Left lung (tissue), 10 donors: ENCODE data around the gene TMEM131. TPM values are rescaled to one million over a fixed set of nuclear protein-coding genes. Genes with fewer than 3 reads are reported as not detected.

Experiments used
- ATAC-seq: fragments of 200-7000 bp; cut with Tn5 transposase; one replicate; pipeline ENCODE4 v1.9.1; 2020; ENCODE audit warnings: moderate library complexity
- DNase-seq, 4 donors: peaks; one replicate each; pipeline ENCODE4 v3.0.0-alpha.2; 2013 to 2020
- H3K27ac ChIP-seq, 2 donors: fragments of 200-600 bp; sonication (generic) in 1 of 2; one replicate each; pipeline versions ENCODE4 v1.5.0 to v1.8.0; 2020 to 2021
- H3K27me3 ChIP-seq, 2 donors: fragments of 200-600 bp; sonication (generic) in 1 of 2; one replicate each; pipeline versions ENCODE4 v1.5.0 to v1.8.0; 2020 to 2021
- H3K36me3 ChIP-seq, 2 donors: fragments of 200-600 bp; sonication (generic) in 1 of 2; one replicate each; pipeline versions ENCODE4 v1.5.0 to v1.8.0; 2020 to 2021
- H3K4me1 ChIP-seq, 2 donors: fragments of 200-600 bp; one replicate each; pipeline ENCODE4 v1.8.0; 2021
- H3K4me3 ChIP-seq, 2 donors: fragments of 200-600 bp; sonication (generic) in 1 of 2; one replicate each; pipeline versions ENCODE4 v1.5.0 to v1.8.0; 2020 to 2021; ENCODE audit warnings: mild to moderate bottlenecking in 1 of 2
- H3K9me3 ChIP-seq, 2 donors: fragments of 200-600 bp; sonication (generic) in 1 of 2; one replicate each; pipeline versions ENCODE4 v1.5.0 to v1.8.0; 2020 to 2021
- CTCF ChIP-seq, 2 donors: fragments of 200-600 bp; sonication (generic) in 1 of 2; IDR thresholded peaks; one replicate each; pipeline versions ENCODE4 v1.5.0 to v1.8.0; 2021; ENCODE audit warnings: antibody characterized with exemption in 2 of 2
- intact Hi-C, 2 donors: fragments of 100-400 bp; cut with DNase I; formaldehyde crosslinking; loops; one replicate each; pipeline versions ENCODE4 v1.11.2 to v1.14.2; 2022
- polyA plus RNA-seq, 6 donors: library from polyadenylated mRNA; unstranded; fragments of 120-200 nt; gene quantifications; one replicate each; pipeline ENCODE4 v1.2.1, GENCODE V29; 2013; ENCODE audit not compliant: insufficient read length in 6 of 6
- total RNA-seq, 2 donors: library from RNA; stranded (reverse); fragmentation: NEBNext Ultra II Directional; extraction: Animal tissue kit (Norgen Biotek cat#: 25700); gene quantifications; one replicate each; pipeline ENCODE4 v1.2.1, GENCODE V29; 2021
- donor health status: DM: no; HTN: yes; CAD: no.
- donor health status: DM: no; HTN: no; CAD: no.

The TMEM131 gene
- total and polyA plus RNA-seq, 8 donors: 43.9 to 52.0 (median 47.8) TPM

- ATAC-seq: no peak
- Histone ChIP-seq H3K27me3 (peaks cover 0 to 6% of the 10 kb centered on the region in 2 donors), H3K9me3 (no peaks in the 10 kb centered on the region)
These were observed 259.6 kb downstream of the TMEM131 start for GRCh38 chr2:97736185-97736584.

GRCh38 chr2:97735161-97735561 is 260.6 kb downstream of the TMEM131 start:
- Histone ChIP-seq H3K36me3 (no peaks in the 10 kb centered on the region), H3K4me1 (no peaks in the 10 kb centered on the region), H3K4me3 (no peak overlapping the region), H3K27ac (no peak overlapping the region), H3K9me3 (peaks cover 0 to 7% of the 10 kb centered on the region in 2 donors), H3K27me3 (peaks cover 0 to 6% of the 10 kb centered on the region in 2 donors)
- ATAC-seq: no peak
- intact Hi-C loops: no loop called here
- DNase-seq: peak in 2 of 4 donors; percentile 29 to 63
- no peak for TF ChIP-seq CTCF (IDR thresholded peaks at IDR 0.05)

More at GRCh38 chr2:97736185-97736584, 259.6 kb downstream of the TMEM131 start:
- no peak for DNase-seq
- Histone ChIP-seq H3K4me3 (no peak overlapping the region), H3K36me3 (no peaks in the 10 kb centered on the region), H3K27ac (no peak overlapping the region), H3K4me1 (no peaks in the 10 kb centered on the region)
- intact Hi-C loops: no loop called here
- no peak for TF ChIP-seq CTCF (IDR thresholded peaks at IDR 0.05)

GRCh38 chr2:97734061-97735051 is 261.4 kb downstream of the TMEM131 start:
- peaks cover 0 to 4% of the 10 kb centered on the region in 2 donors for H3K27me3 ChIP-seq
- intact Hi-C loops: no loop called here
- DNase-seq (peak in 2 of 4 donors; percentile 28 to 76), ATAC-seq (no peak)
- no peak overlapping the region for H3K4me3 ChIP-seq
- peaks cover 0 to 10% of the 10 kb centered on the region in 2 donors for H3K9me3 ChIP-seq
- no peak overlapping the region for H3K27ac ChIP-seq
- H3K4me1 ChIP-seq: no peaks in the 10 kb centered on the region
- TF ChIP-seq CTCF (IDR thresholded peaks at IDR 0.05): no peak
- H3K36me3 ChIP-seq: no peaks in the 10 kb centered on the region

- Histone ChIP-seq H3K4me1 (no peaks in the 10 kb centered on the region), H3K27ac (no peak overlapping the region), H3K27me3 (no peaks in the 10 kb centered on the region), H3K9me3 (peaks cover 0 to 10% of the 10 kb centered on the region in 2 donors), H3K36me3 (no peaks in the 10 kb centered on the region), H3K4me3 (no peak overlapping the region)
- intact Hi-C loops: no loop called here
- ATAC-seq: no peak
- peak in 2 of 4 donors; percentile 21 to 57 for DNase-seq
- TF ChIP-seq CTCF (IDR thresholded peaks at IDR 0.05): no peak
These were observed 262.3 kb downstream of the TMEM131 start for GRCh38 chr2:97733341-97734035.
